Tibial nerve (tissue), 3 donors: ENCODE data around the gene HS6ST1.

Source experiments
- POLR2A ChIP-seq, 2 donors: fragments of 450-650 bp; IDR thresholded peaks; one replicate each; pipeline ENCODE4 v1.6.1; 2017; ENCODE audit warnings: antibody characterized with exemption in 2 of 2, mild to moderate bottlenecking in 2 of 2, moderate library complexity in 2 of 2
- TF ChIP-seq, protein P1 (sequence below), 5 experiments: fragments of 200-600 bp in 3 of 5; fragments of 450-650 bp in 2 of 5; sonication (generic) in 3 of 5; IDR thresholded peaks; one replicate each; pipeline ENCODE4 v1.5.1; 2016 to 2019; ENCODE audit warnings: antibody characterized with exemption in 5 of 5, mild to moderate bottlenecking in 3 of 5, moderate library complexity in 2 of 5

DNA sequence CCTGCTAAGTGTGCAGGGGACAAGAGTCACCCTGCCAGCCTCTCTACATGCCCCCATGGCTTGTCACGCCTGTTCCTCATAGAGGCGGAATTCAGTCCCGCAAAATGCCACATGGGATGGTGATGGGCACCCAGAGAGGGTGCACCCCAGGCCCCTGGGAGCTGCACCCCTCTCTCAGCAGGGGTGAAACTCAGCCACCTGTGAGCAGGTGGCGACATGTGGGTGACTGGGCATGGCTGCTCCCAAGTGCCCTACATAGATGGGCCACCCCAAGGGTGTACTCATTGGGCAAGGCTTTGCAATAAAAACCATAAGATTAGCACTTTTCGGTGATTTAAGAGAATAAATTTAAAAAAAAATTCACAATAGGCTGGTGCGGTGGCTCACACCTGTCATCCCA lies 6.3 kb downstream of the HS6ST1 start:
- TF ChIP-seq, protein P1, sequence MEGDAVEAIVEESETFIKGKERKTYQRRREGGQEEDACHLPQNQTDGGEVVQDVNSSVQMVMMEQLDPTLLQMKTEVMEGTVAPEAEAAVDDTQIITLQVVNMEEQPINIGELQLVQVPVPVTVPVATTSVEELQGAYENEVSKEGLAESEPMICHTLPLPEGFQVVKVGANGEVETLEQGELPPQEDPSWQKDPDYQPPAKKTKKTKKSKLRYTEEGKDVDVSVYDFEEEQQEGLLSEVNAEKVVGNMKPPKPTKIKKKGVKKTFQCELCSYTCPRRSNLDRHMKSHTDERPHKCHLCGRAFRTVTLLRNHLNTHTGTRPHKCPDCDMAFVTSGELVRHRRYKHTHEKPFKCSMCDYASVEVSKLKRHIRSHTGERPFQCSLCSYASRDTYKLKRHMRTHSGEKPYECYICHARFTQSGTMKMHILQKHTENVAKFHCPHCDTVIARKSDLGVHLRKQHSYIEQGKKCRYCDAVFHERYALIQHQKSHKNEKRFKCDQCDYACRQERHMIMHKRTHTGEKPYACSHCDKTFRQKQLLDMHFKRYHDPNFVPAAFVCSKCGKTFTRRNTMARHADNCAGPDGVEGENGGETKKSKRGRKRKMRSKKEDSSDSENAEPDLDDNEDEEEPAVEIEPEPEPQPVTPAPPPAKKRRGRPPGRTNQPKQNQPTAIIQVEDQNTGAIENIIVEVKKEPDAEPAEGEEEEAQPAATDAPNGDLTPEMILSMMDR (IDR thresholded peaks at IDR 0.05), result no peak
- no peak for TF ChIP-seq POLR2A (IDR thresholded peaks at IDR 0.05)
